ENCODE results near the gene NTM. TPM values are rescaled to one million over a fixed set of nuclear protein-coding genes. Genes with fewer than 3 reads are reported as not detected.

Gene NTM
- total RNA-seq, 4 donors from 2014 or later: 1.4 to 2.8 (median 1.7) TPM

GRCh38 chr11:132208477-132209055, 838.2 kb downstream of the NTM start:
- Histone ChIP-seq H3K9me3 (no peaks in the 10 kb centered on the region), H3K27me3 (no peaks in the 10 kb centered on the region), H3K27ac (no peak overlapping the region), H3K4me1 (no peaks in the 10 kb centered on the region), H3K36me3 (no peaks in the 10 kb centered on the region), H3K4me3 (no peak overlapping the region)
- no peak for DNase-seq
- TF ChIP-seq POLR2A (IDR thresholded peaks at IDR 0.05) (no peak), CTCF (IDR thresholded peaks at IDR 0.05) (no peak)

- H3K4me1 ChIP-seq: no peaks in the 10 kb centered on the region
- DNase-seq: no peak
These were observed 841.1 kb downstream of the NTM start for GRCh38 chr11:132211479-132211878.

GRCh38 chr11:132217856-132218255, 847.4 kb downstream of the NTM start:
- H3K27me3 ChIP-seq: no peaks in the 10 kb centered on the region
- no peak for DNase-seq
- H3K4me1 ChIP-seq: no peaks in the 10 kb centered on the region
- H3K9me3 ChIP-seq: no peaks in the 10 kb centered on the region
- H3K36me3 ChIP-seq: no peaks in the 10 kb centered on the region
- H3K4me3 ChIP-seq: no peak overlapping the region
- TF ChIP-seq CTCF (IDR thresholded peaks at IDR 0.05) (no peak), POLR2A (IDR thresholded peaks at IDR 0.05) (no peak)
- H3K27ac ChIP-seq: no peak overlapping the region

More at GRCh38 chr11:132211479-132211878, 841.1 kb downstream of the NTM start:
- no peak for TF ChIP-seq CTCF (IDR thresholded peaks at IDR 0.05)
- Histone ChIP-seq H3K9me3 (no peaks in the 10 kb centered on the region), H3K4me3 (no peak overlapping the region), H3K36me3 (no peaks in the 10 kb centered on the region), H3K27ac (no peak overlapping the region), H3K27me3 (no peaks in the 10 kb centered on the region)

GRCh38 chr11:132220474-132220873, 850.1 kb downstream of the NTM start:
- Histone ChIP-seq H3K27me3 (no peaks in the 10 kb centered on the region), H3K27ac (peak overlapping the region in 1 of 4 donors; percentile 0), H3K4me1 (no peaks in the 10 kb centered on the region), H3K36me3 (no peaks in the 10 kb centered on the region), H3K9me3 (no peaks in the 10 kb centered on the region), H3K4me3 (no peak overlapping the region)
- no peak for TF ChIP-seq POLR2A (IDR thresholded peaks at IDR 0.05)
- TF ChIP-seq CTCF (IDR thresholded peaks at IDR 0.05): no peak
- no peak for DNase-seq

GRCh38 chr11:132222345-132222744, 851.9 kb downstream of the NTM start:
- H3K4me3 ChIP-seq: no peak overlapping the region
- no peak overlapping the region for H3K27ac ChIP-seq
- H3K9me3 ChIP-seq: no peaks in the 10 kb centered on the region
- no peaks in the 10 kb centered on the region for H3K27me3 ChIP-seq
- no peak for TF ChIP-seq CTCF (IDR thresholded peaks at IDR 0.05)
- TF ChIP-seq POLR2A (IDR thresholded peaks at IDR 0.05): no peak
- H3K4me1 ChIP-seq: no peaks in the 10 kb centered on the region
- no peak for DNase-seq
- no peaks in the 10 kb centered on the region for H3K36me3 ChIP-seq

GRCh38 chr11:132226522-132226921, 856.1 kb downstream of the NTM start:
- H3K9me3 ChIP-seq: no peaks in the 10 kb centered on the region
- H3K27ac ChIP-seq: no peak overlapping the region
- no peak for DNase-seq
- no peaks in the 10 kb centered on the region for H3K36me3 ChIP-seq
- H3K4me3 ChIP-seq: no peak overlapping the region
- TF ChIP-seq CTCF (IDR thresholded peaks at IDR 0.05) (no peak), POLR2A (IDR thresholded peaks at IDR 0.05) (no peak)
- H3K27me3 ChIP-seq: no peaks in the 10 kb centered on the region
- H3K4me1 ChIP-seq: no peaks in the 10 kb centered on the region

Data from Peyer's patch (tissue), 4 donors.